Jurkat, Clone E6-1 (cell line): ENCODE measurements around the gene MPZL3.
A peak's percentile ranks its signal among the peaks of the same experiment; 100 is the strongest.

Experiments
- DNase-seq: peaks from one replicate; pipeline ENCODE4 v3.0.0-alpha.2; 2011; ENCODE audit warnings: low read depth, low spot score
- H3K4me3 ChIP-seq: 2 replicates; pipeline ENCODE4 v1.5.1; 2011; ENCODE audit warnings: mild to moderate bottlenecking, low read length, control low read depth, moderate library complexity

The MPZL3 gene

GRCh38 chr11:118267486-118267885, 15.3 kb upstream of the MPZL3 start:
- DNase-seq, result no peak
- H3K4me3 ChIP-seq, result no peak overlapping the region

GRCh38 chr11:118265954-118266353, 13.8 kb upstream of the MPZL3 start:
- H3K4me3 ChIP-seq, result no peak overlapping the region
- no peak for DNase-seq

GRCh38 chr11:118264569-118265465, 12.7 kb upstream of the MPZL3 start:
- DNase-seq, result no peak
- H3K4me3 ChIP-seq, result no peak overlapping the region

GRCh38 chr11:118263695-118264568, 11.8 kb upstream of the MPZL3 start, which contains the start of gene MPZL2:
Gene MPZL2 (minus strand): TSS chr11:118264297. CDS start chr11:118264153, 144 bp downstream.
- H3K4me3 ChIP-seq, result no peak within 1 kb of the TSS
- DNase-seq, result no peak

- no peak for DNase-seq
- H3K4me3 ChIP-seq, result no peak overlapping the region
Observed at GRCh38 chr11:118263112-118263511, 10.9 kb upstream of the MPZL3 start.

- H3K4me3 ChIP-seq, result no peak overlapping the region
- DNase-seq, result peak; percentile 42
Observed at GRCh38 chr11:118260353-118260752, 8.2 kb upstream of the MPZL3 start.

GRCh38 chr11:118259138-118259537, 7.0 kb upstream of the MPZL3 start:
- no peak for DNase-seq
- H3K4me3 ChIP-seq, result no peak overlapping the region

- H3K4me3 ChIP-seq, result no peak overlapping the region
- peak; percentile 45 for DNase-seq
Observed at GRCh38 chr11:118258410-118258809, 6.2 kb upstream of the MPZL3 start.

GRCh38 chr11:118252688-118253087, 523 bp upstream of the MPZL3 start:
- DNase-seq, result no peak
- peak overlapping the region; percentile 69 for H3K4me3 ChIP-seq

GRCh38 chr11:118247041-118247440, 5.1 kb downstream of the MPZL3 start:
- DNase-seq, result no peak
- H3K4me3 ChIP-seq, result no peak overlapping the region

- no peak for DNase-seq
- H3K4me3 ChIP-seq, result no peak overlapping the region
Observed at GRCh38 chr11:118245936-118246562, 6.1 kb downstream of the MPZL3 start.

- no peak overlapping the region for H3K4me3 ChIP-seq
- DNase-seq, result no peak
Observed at GRCh38 chr11:118243993-118244762, 8.0 kb downstream of the MPZL3 start.

GRCh38 chr11:118243161-118243560, 9.0 kb downstream of the MPZL3 start:
- no peak for DNase-seq
- H3K4me3 ChIP-seq, result no peak overlapping the region

GRCh38 chr11:118241764-118242098, 10.4 kb downstream of the MPZL3 start:
- no peak overlapping the region for H3K4me3 ChIP-seq
- no peak for DNase-seq

GRCh38 chr11:118240999-118241763, 11.0 kb downstream of the MPZL3 start:
- DNase-seq, result peak; percentile 62
- no peak overlapping the region for H3K4me3 ChIP-seq

- DNase-seq, result no peak
- no peak overlapping the region for H3K4me3 ChIP-seq
Observed at GRCh38 chr11:118239509-118240205, 12.5 kb downstream of the MPZL3 start.

- no peak for DNase-seq
- no peak overlapping the region for H3K4me3 ChIP-seq
Observed at GRCh38 chr11:118238929-118239328, 13.2 kb downstream of the MPZL3 start.

- DNase-seq, result no peak
- no peak overlapping the region for H3K4me3 ChIP-seq
Observed at GRCh38 chr11:118238421-118238820, 13.7 kb downstream of the MPZL3 start.
